Stimulated activated CD4-positive, alpha-beta T cell treated with anti-CD3 and anti-CD28 coated beads, Interleukin-2, amount 100 ng/mL, for 24 hours (primary cell): ENCODE data around the gene ELF4.
A peak's percentile ranks its signal among the peaks of the same experiment; 100 is the strongest.
"Not testable (repeated sequence)": the region's sequence is repeated elsewhere in the genome, so short reads cannot be mapped to it uniquely, and the experiment has no call there.

ENCODE experiments used
- DNase-seq, 2 donors: peaks; one replicate each; pipeline ENCODE4 v3.0.0-alpha.2; 2020

The ELF4 gene

GRCh38 chrX:130110379-130111219, at the start of gene ELF4:
TSS of gene ELF4 (minus strand) at chrX:130110497. CDS start at chrX:130081330, 29,167 bp downstream.
- DNase-seq, result peak; percentile 54 to 65

GRCh38 chrX:130159776-130160175, 49.5 kb upstream of the ELF4 start:
- no peak for DNase-seq

GRCh38 chrX:130158311-130158710, 48.0 kb upstream of the ELF4 start:
- no peak for DNase-seq

GRCh38 chrX:130155564-130155963, 45.3 kb upstream of the ELF4 start:
- no peak for DNase-seq

GRCh38 chrX:130147631-130148030, 37.3 kb upstream of the ELF4 start:
- no peak for DNase-seq

- no peak for DNase-seq
Measured at GRCh38 chrX:130145123-130145522, 34.8 kb upstream of the ELF4 start.

- DNase-seq, result no peak
Measured at GRCh38 chrX:130144509-130144908, 34.2 kb upstream of the ELF4 start.

- no peak for DNase-seq
Measured at GRCh38 chrX:130139474-130140201, 29.3 kb upstream of the ELF4 start.

- DNase-seq, result no peak
Measured at GRCh38 chrX:130136961-130137360, 26.7 kb upstream of the ELF4 start.

- DNase-seq, result no peak
Measured at GRCh38 chrX:130136496-130136895, 26.2 kb upstream of the ELF4 start.

- no peak for DNase-seq
Measured at GRCh38 chrX:130130990-130131389, 20.7 kb upstream of the ELF4 start.

GRCh38 chrX:130125091-130125874, 15.0 kb upstream of the ELF4 start:
- DNase-seq, result no peak

GRCh38 chrX:130124577-130124976, 14.3 kb upstream of the ELF4 start:
- no peak for DNase-seq

- no peak for DNase-seq
Measured at GRCh38 chrX:130121505-130121800, 11.2 kb upstream of the ELF4 start.

- DNase-seq, result peak; percentile 69
Measured at GRCh38 chrX:130120746-130121504, 10.6 kb upstream of the ELF4 start.

GRCh38 chrX:130120321-130120731, 10.0 kb upstream of the ELF4 start:
- DNase-seq, result no peak

- no peak for DNase-seq
Measured at GRCh38 chrX:130119312-130119898, 9.1 kb upstream of the ELF4 start.

GRCh38 chrX:130118441-130119311, 8.4 kb upstream of the ELF4 start:
- DNase-seq, result no peak

- DNase-seq, result no peak
Measured at GRCh38 chrX:130117166-130117565, 6.9 kb upstream of the ELF4 start.

- not testable (repeated sequence) for DNase-seq
Measured at GRCh38 chrX:130115119-130115885, 5.0 kb upstream of the ELF4 start.
